ENCODE measurements around the gene CABLES2.

DNA sequence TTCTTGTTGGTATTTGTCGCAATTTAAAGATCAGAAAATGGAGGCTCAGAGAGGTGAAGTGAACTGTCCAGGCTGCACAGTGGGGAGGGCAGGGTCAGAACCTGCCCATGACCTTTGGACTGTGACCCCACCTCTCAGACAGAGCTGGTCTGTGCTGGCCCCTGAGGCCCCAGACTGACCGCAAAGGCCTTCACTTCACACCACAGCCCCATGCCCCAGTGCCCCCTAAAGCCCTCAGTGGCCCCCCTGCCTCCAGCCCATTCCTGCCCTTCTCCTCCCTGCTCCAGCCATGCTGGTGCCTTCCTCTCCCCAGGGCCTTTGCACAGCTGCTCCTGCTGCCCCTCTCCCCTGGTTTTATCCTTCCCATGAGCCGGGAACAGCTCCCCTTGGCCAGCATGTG is 29.6 kb upstream of the CABLES2 start:
- TF ChIP-seq GATA2 (IDR thresholded peaks at IDR 0.05; ENCODE audit: low read depth, low read length), result no peak
- no peak for TF ChIP-seq GATA3 (IDR thresholded peaks at IDR 0.05; ENCODE audit: low read depth, low read length)

Data from SH-SY5Y (cell line).